ENCODE results near the gene CLCN4. TPM values are rescaled to one million over a fixed set of nuclear protein-coding genes. Genes with fewer than 3 reads are reported as not detected.

Gene CLCN4
- total RNA-seq, 1 donor from 2014 or later: 23.4 TPM

DNA sequence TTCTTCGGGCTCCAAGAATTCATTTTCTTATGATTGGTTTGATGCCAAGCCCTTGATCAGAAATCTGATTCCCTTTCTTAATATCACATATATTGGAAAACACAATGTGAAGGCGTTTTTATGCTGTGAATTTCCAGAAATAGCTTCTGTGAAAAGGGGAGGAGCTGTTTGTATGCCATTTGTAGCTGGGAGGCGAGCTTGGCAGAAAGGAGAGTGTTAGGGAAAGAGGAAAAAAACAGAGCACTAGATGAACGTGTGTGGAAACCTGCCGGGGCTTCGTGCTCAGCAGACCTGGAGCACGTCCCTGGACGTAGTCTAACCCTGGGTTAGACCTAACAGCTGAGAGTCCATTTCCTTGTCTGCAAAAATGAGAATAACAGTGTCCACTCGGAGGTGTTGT is 3.4 kb downstream of the CLCN4 start:
- no peak for DNase-seq (ENCODE audit: low spot score)
- intact Hi-C loops (cut with DNase I): no loop called here

- no peak for DNase-seq (ENCODE audit: low spot score)
- intact Hi-C loops (cut with DNase I): no loop called here
Measured at GRCh38 chrX:10163031-10163430, 6.3 kb downstream of the CLCN4 start.

GRCh38 chrX:10164879-10165278 is 8.1 kb downstream of the CLCN4 start:
- no peak for DNase-seq (ENCODE audit: low spot score)
- intact Hi-C loops (cut with DNase I): no loop called here

DNA sequence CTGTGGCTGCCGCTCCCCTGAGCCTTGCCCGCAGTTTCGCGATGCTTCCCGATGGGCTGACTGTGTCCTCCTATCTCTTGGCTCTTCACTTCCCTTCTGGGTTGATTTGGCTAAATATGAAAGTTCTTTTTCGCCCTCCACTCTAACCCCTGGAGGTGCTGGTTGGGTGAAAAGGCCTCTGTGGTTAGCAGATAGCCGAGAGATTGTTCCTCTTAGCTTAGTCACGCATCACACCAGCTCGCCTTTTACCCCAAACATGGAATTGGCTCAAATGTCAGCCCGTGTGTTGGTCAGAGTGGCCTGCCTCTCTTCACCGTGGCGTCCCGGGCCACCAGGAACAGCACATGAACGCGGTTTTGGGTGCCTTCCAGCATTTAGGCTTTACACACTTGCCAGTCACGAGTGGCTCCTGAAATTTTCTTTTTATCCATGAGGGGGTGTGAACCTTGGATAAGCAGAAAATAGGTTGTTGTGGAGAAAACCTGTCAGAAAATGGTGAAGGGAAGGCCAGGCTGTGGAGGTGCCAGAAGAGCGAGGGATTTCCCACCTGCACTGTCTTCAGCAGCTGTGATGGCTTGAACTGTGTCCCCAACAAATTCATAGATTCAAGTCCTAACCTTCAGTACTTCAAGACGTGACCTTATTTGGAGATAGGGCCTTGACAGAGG is 8.9 kb downstream of the CLCN4 start:
- intact Hi-C loops (cut with DNase I): no loop called here
- DNase-seq (ENCODE audit: low spot score): no peak

DNA sequence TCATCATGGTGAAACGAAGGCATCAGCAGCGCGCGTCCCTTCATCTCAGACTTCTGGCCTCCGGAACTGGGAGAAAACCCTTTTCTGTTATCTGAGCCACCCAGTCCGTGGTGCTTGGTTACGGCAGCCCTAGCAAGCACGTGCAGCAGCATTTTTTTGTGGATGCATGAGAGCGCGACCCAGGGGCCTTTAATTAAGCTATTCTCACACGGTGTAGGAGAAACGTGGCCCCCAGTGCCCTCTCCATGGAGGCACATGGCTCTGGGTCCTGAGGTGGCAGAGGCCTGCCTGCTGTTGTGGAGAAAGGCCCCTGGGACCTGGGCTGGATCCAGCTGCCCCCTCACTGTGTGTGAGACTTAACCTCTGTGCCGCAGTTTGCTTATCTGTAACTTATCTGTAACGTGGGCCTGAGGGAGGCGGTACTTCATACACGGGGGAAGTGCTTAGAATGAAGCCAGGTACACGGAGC is 9.5 kb downstream of the CLCN4 start:
- intact Hi-C loops (cut with DNase I): no loop called here
- no peak for DNase-seq (ENCODE audit: low spot score)

DNA sequence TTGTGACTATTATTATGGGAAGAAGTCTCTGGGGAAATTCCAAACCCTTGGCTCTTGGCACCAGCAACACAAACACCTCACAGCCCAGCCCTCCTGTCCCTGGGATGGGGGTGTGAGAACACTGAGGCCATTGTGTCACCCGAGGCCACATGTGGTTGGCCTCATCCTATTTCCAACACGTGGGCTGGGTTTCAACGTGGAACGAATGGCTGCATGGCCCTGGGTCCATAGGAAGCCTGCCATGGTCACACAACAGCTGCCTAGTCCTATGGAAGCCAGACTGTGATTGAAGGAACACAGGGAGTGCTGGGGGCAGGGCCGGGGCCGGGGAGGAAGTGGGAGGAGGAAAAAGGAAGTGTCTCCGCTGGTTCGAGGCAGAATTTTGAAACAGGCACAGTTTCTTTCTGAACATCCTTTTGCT is 10.0 kb downstream of the CLCN4 start:
- no peak for DNase-seq (ENCODE audit: low spot score)
- intact Hi-C loops (cut with DNase I): no loop called here

- intact Hi-C loops (cut with DNase I): no loop called here
- no peak for DNase-seq (ENCODE audit: low spot score)
Measured at GRCh38 chrX:10167573-10167972, 10.8 kb downstream of the CLCN4 start.

- intact Hi-C loops (cut with DNase I): no loop called here
Measured at GRCh38 chrX:10168226-10168625, 11.5 kb downstream of the CLCN4 start.

DNA sequence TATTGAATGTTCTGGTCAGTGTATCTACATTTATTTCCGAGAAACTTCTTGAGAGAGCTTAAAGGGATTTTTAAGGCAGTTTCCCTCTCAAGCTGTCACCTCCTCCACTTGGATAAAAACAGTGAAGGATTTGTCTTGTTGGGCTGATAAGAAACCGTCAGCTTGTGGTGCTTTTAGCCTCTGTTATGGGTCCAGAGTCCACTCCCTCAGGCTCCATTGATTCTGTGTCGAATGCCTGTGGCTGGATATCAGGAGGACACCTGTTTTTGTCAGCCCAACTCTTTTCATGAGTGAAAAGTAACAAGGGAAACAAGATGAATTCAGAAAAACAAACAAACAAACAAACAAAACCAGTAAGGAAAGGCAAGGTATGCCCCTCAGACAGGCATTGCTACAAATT is 12.4 kb downstream of the CLCN4 start:
- no peak for DNase-seq (ENCODE audit: low spot score)
- intact Hi-C loops (cut with DNase I): no loop called here

More at GRCh38 chrX:10168226-10168625, 11.5 kb downstream of the CLCN4 start:
- no peak for DNase-seq (ENCODE audit: low spot score)

GRCh38 chrX:10171249-10171648 is 14.5 kb downstream of the CLCN4 start:
- intact Hi-C loops (cut with DNase I): no loop called here
- DNase-seq (ENCODE audit: low spot score): no peak

DNA sequence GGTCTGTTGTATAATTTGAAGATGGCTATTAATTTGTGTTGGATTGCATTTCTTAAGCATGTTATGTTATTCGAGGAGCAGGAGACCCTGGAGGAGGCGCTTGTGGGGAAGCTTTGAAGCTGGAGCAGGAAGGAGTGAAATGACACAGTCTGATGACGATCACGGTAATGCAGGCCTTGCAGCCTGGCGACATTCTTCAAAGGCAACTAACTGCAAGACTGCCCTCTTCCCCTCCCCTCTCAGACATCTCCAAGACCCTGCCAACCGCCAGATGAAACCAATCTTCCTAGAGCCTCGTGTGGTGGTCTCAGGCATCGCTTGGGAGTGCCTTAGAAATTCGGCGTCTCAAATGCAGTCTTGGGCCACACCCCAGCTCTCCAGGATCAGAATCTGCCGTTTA is 16.1 kb downstream of the CLCN4 start:
- intact Hi-C loops (cut with DNase I): no loop called here
- DNase-seq (ENCODE audit: low spot score): no peak

DNA sequence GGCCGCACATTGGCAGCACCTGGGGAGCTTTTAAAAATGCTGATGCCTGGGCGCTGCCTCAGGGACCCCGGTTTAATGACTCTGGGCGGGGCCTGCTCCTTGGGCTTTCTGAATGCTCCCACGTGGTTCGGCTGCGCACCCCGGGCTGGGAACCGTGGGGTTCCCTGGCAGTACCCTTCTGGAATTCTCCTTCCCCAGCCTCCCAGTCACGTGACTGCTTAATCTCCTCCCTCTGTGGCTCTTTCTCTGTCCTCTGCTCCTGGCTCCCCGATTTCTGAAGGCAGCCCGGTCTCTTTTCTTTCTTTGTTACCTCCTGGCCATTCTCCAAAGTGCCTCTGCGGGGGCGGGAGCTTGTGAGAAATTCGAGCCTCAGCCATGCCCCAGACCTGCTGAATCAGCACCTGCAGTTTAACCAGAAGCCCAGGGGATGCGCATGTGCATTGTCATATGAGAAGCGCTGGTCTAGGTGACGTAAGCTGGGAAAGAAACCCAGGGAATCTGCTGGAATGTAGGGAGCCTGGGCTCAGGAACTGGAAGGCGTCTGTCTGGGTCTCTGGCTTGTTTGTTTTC is 16.6 kb downstream of the CLCN4 start:
- DNase-seq (ENCODE audit: low spot score): no peak
- intact Hi-C loops (cut with DNase I): no loop called here

- intact Hi-C loops (cut with DNase I): no loop called here
Measured at GRCh38 chrX:10174051-10174450, 17.3 kb downstream of the CLCN4 start.

DNA sequence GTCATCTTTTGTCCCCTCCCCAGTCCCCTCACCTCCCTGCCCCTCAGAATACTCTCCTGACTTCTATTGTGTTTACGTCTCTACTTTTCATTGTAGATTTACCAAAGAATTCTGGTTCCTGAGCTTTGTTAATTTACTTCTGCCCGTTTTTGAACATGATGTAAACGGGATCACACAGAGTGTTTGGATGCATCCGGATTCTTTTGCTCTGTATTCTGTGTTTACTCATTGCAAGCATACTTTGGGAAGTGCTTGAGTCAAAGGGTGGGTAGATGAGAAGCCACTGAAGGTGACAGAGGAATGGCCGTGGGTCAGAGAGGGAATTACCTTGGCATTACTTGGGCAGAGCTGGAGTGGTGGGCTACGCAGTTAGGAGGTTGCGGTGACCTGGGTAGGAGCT is 18.0 kb downstream of the CLCN4 start:
- intact Hi-C loops (cut with DNase I): no loop called here
- DNase-seq (ENCODE audit: low spot score): no peak

More at GRCh38 chrX:10174051-10174450, 17.3 kb downstream of the CLCN4 start:
- DNase-seq (ENCODE audit: low spot score): no peak

DNA sequence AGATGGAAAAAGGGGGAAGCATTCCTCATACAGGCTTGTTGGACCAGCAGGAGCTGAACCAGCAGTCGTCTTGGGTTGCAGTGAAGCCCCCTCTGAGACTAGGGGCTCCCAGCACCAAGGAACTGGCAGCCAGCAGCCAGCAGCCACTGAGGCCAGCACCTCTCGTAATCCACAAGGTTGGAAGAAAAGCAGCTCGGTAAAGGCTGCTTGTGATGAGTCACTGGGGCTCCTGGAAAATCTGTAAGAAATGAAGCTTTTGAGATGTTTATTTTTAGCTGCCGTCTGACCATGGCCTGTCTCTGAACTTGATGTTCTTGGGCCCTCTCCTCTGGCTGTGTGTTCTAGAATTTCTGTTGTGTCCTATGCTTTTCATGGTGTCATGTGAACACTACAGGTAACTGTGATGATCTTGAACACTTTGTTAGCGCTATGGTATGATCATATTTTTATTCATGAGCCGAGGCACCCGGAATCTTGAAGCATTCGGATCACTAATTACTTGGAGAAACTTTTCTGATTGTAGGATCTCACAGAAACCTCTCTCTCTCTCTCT is 18.6 kb downstream of the CLCN4 start:
- DNase-seq (ENCODE audit: low spot score): no peak
- intact Hi-C loops (cut with DNase I): no loop called here

GRCh38 chrX:10176121-10177003 is 19.6 kb downstream of the CLCN4 start:
- no peak for DNase-seq (ENCODE audit: low spot score)
- intact Hi-C loops (cut with DNase I): no loop called here

GRCh38 chrX:10177004-10177396 is 20.2 kb downstream of the CLCN4 start:
- DNase-seq (ENCODE audit: low spot score): no peak
- intact Hi-C loops (cut with DNase I): no loop called here

DNA sequence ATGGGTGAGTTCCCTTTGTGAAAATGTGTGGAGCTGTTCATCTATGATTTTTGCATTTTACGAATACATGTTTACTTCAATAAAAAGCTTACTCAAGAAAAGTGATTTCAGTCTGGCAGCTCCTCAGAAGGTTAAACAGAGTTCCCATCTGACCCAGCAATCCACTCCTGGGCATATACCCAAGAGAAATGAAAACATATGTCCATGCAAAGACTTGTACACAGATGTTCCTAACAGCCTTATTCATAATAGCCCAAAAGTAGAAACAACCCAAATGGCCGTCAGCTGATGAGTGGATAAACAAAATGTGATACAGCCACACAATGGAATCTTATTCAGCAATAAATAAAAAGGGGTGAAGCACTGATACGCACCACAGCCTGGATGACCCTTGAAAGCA is 20.8 kb downstream of the CLCN4 start:
- intact Hi-C loops (cut with DNase I): no loop called here
- DNase-seq (ENCODE audit: low spot score): no peak

DNA sequence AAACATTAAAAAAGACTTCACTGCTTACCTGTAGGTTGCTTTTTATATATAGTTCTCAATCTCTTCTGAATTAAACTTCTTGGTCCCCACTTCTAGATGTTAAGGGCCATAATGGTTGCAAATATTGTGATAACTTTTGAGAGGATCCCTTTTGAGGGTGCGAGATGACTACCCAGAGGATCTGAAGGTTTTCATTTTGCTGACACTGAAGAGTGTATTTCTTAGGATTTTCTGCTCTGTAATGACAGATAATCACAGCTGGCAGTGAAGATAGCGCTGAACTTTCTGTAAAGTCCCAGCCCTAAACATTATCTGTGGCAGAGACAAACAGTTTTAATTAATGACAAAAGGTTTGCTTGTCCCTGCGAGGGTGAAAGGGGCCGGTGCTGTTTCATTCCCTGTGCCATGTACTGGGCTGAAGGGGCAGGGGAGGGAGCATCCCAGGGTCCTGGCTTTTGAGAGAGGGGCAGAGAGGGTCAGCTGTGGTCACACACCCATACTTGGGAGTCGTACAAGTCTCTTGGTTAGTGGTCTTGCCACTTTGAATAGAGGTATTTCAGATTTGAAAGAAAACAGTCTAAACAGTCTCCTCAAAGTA is 22.2 kb downstream of the CLCN4 start:
- intact Hi-C loops (cut with DNase I): no loop called here
- no peak for DNase-seq (ENCODE audit: low spot score)

DNA sequence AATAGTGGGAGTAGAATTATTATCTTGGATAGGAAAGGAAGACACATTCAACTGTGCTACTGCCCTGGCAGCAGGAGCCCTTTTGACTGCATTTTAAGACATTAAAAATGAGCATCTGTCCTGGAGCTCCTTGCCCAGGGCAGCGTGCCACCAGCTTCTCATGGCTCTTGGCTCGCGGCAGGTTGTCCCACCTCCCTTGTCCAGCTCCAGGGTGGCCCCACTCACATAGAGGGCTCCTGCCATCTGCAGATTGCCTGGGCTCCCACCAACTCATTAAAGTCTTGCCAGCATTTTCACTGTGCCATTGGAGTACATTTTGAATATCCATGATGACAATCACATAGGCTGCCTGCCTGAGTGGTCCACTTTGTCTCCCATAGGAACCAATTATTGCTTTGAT is 27.0 kb downstream of the CLCN4 start:
- DNase-seq (ENCODE audit: low spot score): no peak
- intact Hi-C loops (cut with DNase I): no loop called here

Measured in cardiac septum (tissue), 1 donor.